Measurements from ENCODE around the gene SCAF8.
"Not testable (repeated sequence)": the region's sequence is repeated elsewhere in the genome, so short reads cannot be mapped to it uniquely, and the experiment has no call there.

Gene SCAF8

DNA sequence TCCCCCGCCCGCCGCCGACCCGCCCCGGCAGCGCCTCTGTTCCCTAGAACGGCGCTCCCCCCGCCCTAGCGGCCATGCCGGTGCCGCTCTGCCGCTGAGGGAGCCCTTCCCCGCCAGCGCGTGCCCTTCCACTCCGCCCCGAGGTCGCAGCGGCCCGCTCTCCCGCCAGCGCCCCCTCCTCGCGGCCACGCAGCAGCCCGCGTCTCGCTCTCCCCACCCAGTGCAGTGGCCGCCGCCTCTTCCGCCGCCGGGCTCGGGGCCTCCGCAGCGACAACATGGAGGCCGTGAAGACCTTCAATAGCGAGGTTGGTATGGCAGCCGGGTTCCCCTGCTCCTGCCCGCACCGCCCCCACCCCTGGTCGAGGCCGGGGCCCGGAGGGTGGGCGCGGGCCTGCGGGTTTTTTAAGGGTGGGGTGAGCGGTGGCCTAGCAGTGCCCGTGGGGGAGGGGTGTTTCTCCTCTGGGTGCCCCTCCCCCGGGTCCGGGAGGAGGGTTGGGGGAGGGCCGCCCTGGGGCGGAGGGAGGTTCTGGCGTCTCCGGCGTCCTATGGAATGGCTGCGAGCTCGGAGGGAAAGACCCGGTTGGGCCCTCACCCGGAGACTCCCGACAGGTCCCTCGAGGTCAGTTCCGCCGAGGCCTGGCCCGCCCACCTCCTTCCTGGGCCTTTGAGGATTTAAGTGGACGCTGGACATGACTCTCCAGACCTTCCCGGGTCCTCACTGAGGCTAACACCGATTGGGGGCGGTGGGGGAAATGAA lies 588 bp downstream of the SCAF8 start:
- peak; percentile 89 to 99 (median 98) for DNase-seq

DNA sequence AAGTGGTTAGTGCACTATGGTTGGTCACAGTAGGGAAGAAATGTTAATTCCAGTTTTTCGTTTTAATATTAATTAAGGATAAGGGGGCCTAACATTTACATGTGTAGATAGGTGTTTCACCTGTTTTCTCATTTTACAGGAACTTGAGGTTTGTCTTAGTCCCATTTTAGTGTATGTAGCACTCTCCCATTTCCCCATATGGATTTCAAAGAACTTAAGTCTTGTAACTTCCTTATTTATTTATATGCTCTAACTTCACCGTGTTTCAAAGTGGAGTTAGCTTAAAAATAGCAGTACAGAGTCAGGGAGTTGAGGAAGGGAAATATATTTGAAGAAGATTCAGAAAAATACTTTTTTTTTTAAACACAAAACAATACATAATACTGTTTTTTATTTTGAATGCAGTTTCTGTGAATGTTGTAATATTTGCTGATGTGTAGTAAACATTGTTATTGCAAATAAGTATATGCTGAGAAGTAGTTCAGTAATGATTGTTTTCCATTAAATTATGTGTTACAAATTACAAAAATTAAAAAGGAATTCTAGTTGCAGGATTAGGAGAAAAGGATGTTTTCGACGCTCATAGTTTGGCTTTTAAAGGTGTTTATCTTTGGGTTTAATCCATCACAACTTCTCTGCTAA lies 3.5 kb downstream of the SCAF8 start:
- no peak for DNase-seq

DNA sequence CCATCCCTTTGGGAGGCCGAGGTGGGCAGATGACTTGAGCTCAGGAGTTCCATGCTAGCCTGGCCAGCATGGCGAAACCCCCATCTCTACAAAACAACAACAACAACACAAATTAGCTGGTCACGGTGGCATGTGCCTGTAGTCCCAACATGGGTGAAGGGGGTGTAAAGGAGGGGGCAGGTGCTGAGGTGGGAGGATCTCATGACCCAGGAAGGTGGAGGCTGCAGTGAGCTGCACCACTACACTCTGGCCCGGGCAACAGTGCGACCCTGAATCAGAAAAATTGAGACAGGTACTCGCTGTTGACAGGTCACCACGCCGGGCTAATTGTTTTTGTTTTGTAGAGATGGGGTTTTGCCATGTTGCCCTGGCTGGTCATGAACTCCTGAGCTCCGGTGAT lies 4.2 kb downstream of the SCAF8 start:
- DNase-seq, result no peak

DNA sequence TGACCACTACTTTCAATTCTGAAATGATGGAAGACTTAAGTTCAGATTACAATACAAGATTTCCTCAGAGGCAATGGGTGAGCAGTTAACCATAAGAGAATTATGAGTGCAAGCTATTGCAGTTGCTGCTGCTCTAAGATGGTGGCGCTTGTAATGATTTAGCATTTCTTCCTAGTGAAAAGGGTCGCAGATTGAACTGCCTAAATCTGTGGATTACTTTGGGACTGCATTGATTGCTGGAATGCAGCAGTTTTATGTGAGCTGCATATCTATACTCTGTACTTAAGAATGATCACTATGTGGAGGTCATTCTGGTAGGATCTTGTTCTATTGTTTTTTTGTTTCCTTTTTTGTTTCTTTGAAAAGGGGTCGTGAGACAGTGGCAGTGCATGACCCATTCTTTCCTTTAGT lies 5.3 kb downstream of the SCAF8 start:
- no peak for DNase-seq

DNA sequence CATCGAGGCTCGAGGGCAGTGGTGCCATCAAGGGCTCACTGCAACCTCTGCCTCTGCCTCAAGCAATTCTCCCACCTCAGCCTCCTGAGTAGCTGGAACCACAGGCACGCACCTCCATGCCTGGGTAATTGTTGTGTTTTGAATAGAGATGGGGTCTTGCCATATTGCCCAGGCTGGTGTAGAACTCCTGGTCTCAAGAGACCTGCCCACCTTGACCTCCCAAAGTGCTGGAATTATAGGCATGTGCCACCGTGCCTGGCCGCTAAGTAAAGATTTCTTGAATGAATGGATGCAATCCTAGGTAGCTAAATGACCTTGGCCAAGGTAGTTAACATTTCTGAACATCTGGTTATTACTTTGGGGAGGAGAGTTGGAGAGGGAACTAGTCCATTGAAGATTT lies 7.4 kb downstream of the SCAF8 start:
- no peak for DNase-seq

DNA sequence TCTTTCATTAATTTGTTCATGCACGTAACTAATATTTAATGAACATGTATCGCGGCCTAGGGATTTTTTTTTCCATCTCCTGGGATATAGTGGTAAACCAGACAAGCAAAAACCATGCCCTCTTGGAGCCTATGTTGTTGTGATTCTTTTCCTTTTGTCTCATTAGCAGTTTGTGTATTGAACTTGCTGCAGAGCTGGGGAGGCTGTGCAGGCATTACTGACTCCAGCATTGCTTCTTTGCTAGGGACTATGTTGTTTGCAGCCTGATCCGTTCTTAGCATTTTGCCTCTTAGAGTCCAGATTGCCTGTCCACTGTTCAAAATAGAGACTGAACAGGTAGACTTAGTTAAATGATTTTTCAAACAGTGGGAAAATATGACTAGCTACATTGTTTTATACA lies 9.7 kb downstream of the SCAF8 start:
- no peak for DNase-seq

DNA sequence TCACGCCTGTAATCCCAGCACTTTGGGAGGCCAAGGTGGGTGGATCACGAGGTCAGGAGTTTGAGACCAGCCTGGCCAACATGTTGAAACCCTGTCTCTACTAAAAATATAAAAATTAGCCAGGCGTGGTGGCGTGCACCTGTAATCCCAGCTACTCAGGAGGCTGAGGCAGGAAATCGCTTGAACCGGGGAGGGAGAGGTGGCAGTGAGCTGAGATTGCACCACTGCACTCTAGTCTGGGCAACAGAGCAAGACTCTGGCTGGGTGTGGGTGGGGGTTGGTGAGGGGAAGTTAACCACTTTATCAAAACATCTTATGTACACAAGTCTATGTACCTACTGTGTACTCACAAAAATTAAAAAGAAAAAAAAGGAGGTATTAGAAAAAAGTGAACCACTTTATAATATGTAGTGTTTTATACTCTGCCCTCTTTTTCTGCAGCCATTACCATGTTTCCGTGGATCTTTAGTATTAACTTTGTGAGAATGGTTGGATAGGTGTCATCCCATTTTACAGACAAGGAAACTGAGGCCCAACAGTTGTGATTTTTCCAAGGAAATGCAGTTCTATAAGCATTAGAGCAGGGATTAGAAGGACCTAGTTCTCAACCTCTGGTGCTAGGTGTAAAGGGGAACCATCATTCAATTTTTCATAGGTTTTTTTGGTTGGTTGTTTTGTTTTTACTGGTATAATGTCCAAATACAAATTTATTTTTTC lies 11.0 kb downstream of the SCAF8 start:
- DNase-seq, result not testable (repeated sequence)

DNA sequence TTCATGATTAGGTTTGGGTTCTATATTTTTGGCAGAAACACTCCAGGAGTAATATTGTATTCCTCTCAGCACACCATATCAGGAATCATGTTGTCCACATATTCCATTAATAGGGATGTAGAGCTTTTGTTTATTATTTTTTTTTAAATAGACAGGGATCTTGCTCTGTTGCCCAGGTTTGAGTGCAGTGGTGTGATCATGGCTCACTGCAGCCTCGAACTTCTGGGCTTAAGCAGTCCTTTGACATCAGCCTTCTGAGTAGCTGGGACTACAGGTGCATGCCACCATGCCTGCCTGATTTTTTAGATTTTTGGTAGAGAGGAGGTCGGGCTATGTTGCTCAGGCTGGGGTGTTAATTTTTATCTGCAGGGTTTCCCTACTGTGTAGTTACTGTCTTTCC lies 12.0 kb downstream of the SCAF8 start:
- no peak for DNase-seq

DNA sequence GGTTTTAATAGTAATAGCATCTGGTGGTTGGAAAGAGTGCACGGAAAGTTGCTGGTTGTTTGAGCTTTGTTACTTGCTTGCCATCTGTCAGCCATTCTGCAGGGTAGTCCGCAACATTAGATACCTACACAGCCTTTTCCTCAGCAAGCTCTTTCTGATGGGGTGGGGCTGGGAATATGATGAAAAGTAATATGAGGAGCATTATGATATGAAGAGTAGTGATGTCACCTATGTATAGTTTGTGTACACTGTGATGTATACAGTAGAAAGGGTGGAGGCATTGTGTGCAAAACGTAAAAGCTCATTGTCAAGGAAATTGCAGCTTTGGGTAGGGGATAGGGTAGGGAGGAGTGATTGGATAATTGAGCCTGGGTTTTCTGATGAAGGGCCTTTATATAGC lies 16.1 kb downstream of the SCAF8 start:
- DNase-seq, result peak in 1 of 3 experiments; percentile 24

DNA sequence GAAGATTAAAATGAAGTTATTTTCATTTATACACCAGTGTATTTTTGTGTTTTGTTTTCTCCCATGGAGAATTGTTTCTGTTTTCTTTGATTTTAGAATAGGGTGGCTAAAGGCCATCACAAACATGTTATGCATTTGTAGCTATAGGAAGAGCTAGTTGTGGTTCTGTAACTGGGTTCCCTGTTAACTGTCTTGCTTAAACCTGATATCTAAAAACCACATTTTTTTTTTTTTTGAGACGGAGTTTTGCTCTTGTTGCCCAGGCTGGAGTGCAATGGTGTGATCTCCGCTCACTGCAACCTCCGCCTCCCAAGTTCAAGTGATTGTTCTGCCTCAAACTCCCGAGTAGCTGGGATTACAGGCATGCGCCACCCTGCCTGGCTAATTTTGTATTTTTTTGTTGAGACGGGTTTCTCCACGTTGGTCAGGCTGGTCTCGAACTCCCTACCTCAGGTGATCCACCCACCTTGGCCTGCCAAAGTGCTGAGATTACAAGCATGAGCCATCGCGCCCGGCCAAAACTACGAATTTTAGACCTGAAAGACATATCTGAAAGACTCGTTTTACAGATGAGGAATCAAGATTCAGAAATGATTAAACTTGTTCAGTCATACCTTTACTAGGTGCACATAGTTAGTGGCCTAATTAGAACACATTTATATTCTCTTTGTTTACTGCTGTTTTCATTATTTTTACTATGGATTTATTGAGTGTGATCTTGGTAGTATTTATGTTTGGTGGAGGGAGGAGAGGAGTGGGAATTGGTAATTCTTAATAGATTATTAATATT lies 18.0 kb downstream of the SCAF8 start:
- no peak for DNase-seq

DNA sequence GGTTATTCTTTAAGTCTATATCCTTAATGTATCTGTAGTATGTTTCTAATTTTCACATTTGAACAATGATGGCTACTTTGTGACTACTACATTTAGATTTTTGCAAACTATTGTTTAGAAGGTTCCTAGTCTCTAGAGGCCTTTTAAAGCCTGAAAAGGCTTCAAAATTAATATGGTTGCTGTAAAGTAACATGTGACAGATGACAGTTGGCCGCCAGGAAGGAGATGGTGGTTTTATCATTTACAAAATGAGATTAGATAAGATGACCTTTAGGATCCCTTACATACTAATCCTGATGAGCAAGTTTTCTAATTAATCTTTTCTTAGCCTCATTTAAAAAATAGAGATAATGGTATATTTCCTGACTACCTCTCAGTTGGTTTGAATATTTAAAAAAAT lies 18.8 kb downstream of the SCAF8 start:
- DNase-seq, result no peak

DNA sequence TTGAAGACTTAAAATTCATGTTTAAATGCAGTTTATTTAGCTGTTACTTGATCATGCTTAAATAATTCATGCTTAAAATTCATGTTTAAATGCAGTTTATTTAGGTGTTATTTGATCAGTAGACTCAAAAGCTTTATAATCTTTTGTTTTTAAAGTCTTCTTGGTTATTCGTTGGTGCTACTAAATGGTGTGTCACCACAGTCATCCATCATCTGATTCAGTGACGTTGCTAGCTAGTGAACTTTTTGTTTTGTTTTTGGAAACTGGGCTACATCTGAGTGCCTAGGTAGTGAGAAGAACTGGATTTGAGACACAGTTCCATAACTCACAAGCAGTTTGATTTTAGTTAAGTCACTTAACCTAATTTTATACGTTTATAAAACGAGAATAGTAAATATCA lies 20.9 kb downstream of the SCAF8 start:
- no peak for DNase-seq

DNA sequence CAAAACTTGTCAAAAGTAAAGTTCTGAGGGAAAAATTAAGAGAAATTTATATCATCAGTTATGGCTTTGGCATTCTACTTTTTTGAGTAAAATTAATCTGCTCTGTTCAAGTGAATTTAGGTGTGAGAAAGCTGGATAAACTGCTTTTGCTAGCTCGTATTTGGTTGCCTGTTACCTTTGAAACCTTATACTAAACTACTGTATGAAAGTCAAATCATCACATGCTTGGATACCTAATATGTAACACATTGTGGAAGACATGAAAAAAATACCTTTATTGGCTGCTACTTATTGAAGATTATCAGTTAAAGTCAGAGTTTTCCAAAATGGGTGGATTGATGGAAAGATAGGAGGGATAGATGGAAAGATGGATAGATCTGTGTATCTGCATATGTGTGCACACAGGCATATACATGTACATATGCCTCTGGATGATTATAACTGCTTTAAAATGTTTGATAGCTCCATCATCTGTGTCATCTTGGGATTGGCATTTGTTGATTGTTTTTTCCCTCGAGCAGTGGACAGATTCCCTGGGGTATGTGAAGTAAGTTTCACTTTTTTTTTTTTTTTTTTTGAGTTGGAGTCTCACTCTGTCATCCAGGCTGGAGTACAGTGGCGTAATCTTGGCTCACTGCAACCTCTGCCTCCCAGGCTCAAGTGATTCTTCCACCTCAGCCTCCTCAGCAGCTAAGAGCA lies 24.3 kb downstream of the SCAF8 start:
- no peak for DNase-seq

DNA sequence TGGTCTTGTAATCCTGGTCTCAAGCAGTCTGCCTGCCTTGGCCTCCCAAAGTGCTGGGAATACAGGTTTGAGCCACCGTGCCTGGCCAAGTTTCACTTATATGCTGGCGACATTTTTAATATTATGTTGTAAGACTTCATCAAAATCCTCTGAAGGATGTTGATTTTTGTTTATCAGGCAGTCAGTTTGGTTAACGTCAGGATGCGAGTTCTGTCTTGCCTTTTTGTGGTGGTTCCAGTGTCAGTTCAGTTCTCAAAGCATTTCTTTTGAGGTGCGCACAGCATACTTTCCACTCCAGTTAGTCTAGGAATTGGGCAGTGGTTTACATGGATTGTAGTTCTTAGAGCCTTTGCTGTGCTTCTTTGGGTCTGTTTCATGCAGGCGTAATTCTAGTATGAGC lies 24.9 kb downstream of the SCAF8 start:
- no peak for DNase-seq

DNA sequence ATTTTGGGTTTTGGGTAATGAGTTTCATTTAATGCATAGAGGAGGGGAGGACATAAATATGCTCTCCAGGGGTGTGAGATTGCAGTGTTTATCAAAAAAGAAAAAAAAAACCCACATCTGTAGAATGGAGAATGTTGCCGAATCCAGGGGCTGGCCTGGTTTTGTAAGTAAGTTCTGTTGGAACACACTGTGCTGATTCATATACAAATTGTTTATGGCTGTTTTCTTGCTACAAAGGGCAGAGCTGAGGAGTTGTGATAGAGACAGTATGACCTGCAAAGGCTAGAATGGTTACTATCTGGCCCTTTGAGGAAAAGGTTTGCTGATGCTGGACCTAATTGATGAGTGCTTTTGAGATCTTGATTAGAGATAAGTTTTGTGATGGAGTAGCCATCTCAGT lies 30.4 kb downstream of the SCAF8 start:
- DNase-seq, result no peak

DNA sequence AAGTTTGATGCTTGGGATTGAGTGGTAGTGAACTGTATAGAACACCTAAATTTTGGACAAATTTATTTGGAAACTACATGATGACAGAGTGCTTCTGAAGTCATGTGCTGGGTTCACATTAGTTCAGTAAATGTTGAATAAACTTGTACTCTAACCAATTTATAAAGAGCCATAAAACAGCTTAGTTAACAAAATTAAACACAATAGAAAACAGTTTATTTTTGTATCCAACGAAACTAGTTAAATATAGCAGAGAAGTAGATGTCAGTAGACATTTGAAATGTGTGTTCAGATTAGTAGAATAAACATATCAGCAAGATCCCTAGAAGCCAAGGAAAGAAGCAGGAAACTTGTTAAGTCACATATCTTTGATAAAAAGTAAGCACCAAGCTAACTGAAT lies 32.1 kb downstream of the SCAF8 start:
- DNase-seq, result no peak

DNA sequence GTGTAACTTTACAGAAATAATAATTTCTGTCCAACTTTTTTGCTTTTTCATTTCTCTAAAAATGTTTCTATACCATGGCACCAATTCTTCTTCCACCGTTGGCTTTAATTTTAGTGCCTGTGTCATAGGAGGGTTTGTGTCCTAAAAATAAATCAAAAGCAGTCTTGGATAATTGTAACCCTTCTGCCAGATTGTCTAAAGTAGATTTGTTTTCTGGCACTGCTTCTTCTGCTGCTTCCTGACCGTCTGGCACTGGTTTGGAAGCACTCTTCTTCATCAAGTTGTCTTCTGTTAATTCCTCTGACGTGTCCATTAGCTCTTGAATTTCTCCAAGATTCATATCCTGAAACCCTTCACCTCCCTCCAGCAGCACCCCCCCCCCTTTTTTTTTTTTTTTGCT lies 33.1 kb downstream of the SCAF8 start:
- no peak for DNase-seq

DNA sequence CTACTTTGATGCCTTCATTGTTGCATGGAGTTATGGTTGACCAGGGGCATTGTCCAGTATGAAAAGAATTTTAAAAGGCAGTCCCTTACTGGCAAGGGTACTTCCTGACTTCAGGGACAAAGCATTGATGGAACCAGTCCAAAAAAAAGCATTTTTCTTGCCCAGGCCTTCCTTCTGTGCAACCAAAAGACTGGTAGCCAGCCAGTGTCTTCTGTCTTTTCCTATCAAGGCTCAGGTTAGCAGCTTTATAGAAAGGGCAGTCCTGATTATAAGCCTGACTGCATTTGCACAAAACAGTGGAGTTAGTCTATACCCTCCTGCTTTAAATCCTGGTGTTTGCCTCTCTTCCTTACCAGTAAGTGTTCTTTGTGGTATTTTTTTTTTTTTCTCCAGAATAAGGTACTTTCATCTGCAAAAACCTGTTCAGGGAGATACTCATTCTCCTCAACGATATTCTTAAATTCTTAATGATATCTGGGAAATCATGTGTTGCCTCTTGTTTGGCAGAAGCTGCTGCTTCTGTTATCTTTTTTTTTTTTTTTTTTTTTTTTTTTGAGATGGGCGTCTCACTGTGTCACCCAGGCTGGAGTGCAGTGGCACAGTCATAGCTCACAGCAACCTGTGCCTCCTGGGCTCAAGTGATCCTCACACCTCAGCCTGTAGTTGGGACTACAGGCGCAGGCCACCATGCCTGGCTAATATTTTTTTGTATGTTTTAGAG lies 33.9 kb downstream of the SCAF8 start:
- no peak for DNase-seq

DNA sequence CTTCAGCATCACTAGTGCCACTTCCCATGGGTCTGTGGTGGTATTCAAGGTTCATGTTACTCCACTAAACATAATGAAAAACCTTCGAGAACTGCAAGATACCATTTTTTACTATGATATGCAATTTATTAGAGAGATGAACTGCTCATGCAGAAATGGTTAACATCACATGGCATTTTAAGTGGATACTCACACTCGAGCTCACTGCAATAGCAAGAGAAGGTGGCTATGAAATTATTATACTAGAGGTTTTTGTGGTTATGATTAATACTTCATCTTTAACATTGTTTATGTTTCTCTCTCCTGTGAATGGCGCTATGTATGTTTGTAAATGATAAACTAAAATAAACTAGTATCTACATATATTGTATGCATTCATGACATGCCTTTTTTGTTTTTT lies 35.1 kb downstream of the SCAF8 start:
- DNase-seq, result no peak

DNA sequence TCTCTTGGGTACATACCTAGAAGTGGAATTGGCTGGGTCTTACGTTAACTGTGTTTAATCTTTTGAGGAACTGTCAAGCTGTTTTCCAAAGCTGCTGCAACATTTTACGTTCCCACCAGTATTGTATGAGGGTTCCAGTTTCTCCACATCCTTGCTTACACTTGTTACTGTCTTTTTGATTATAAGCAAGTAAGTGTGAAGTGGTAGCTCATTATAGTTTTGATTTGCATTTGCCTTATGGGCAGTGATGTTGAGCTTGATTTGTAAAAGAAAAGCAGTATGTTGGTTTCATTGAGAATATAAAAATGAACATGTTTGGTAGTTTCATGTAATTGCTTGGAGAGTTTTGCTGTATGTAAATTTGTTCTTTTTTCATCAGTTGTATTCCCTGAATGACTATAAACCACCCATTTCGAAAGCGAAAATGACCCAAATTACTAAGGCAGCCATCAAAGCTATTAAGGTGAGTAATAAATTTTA lies 40.4 kb downstream of the SCAF8 start:
- no peak for DNase-seq

DNA sequence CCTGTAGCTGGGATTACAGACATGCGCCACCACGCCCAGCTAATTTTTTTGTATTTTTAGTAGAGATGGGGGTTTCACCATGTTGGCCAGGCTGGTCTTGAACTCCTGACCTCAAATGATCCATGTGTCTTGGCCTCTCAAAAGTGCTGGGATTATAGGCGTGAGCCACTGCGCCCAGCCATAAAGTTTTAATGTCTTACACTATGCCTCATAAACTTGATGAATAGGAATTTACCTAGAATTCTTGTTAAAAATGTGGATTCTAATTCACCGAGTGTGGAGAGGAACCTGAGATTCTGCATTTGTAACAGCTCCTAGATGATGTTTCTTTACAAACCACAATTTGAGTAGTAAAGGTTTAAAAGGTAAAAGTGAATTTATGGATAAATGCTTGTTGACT lies 45.9 kb downstream of the SCAF8 start:
- DNase-seq, result not testable (repeated sequence)

DNA sequence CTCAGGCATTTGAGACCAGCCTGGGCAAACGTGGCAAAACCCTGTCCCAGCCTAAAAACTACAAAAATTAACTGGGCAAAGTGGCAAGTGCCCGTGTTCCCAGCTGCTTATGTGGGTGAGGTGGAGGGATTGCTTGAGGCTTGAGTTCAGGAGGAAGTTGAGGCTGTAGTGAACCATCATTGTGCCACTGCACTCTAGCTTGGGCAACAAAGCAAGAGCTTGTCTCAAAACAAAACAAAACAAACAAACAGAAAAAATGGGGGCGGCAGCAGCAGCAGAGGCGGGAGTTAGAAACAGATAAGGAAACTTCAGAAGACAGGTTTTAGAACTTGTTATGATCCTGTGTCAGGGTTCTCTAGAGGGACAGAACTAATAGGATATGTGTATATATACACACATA lies 49.0 kb downstream of the SCAF8 start:
- no peak for DNase-seq

Measured in NCI-H1417 (cell line).